Measurements from ENCODE around the gene DNAI2.

Gene DNAI2

GRCh38 chr17:74233937-74234336 lies 40.1 kb upstream of the DNAI2 start:
- ChIA-PET CTCF (interaction anchor here (1.0 kb wide), 1 partner anchor 34 kb away, joined by 3 read pairs; no protein-coding TSS in a partner anchor), POLR2A (no interaction called here)
- Histone ChIP-seq H3K4me1 (ENCODE audit: control insufficient read depth, insufficient read depth, low read length) (no peaks in the 10 kb centered on the region), H3K27ac (ENCODE audit: extremely low read depth, low read depth, low read length) (no peak overlapping the region), H3K9me3 (ENCODE audit: control insufficient read depth, insufficient read depth, low read depth, low read length) (no peaks in the 10 kb centered on the region), H3K4me3 (ENCODE audit: low read depth, low read length) (no peak overlapping the region), H3K36me3 (ENCODE audit: control insufficient read depth in 2 of 2, insufficient read depth in 1 of 2, low read length in 2 of 2) (peaks cover 0 to 12% of the 10 kb centered on the region in 2 experiments; a peak in 1 of 3 replicates)
- TF ChIP-seq ZSCAN30 (tag by site-specific recombination; IDR thresholded peaks at IDR 0.05) (no peak), ZNF157 (tag by site-specific recombination; IDR thresholded peaks at IDR 0.05) (no peak), ZBTB20 (tag by site-specific recombination; IDR thresholded peaks at IDR 0.05) (peak; percentile 70), ZNF473 (tag by site-specific recombination; IDR thresholded peaks at IDR 0.05) (no peak), ZNF350 (tag by site-specific recombination; IDR thresholded peaks at IDR 0.05) (no peak), SCRT2 (tag by site-specific recombination; IDR thresholded peaks at IDR 0.05) (peak; percentile 64), ZBTB10 (tag by site-specific recombination; IDR thresholded peaks at IDR 0.05) (no peak), ZBTB11 (tag by site-specific recombination; conservative IDR thresholded peaks at IDR 0.05; ENCODE audit: low read depth) (no peak), CTCF (tag by site-specific recombination; IDR thresholded peaks at IDR 0.05) (no peak), ZNF692 (tag by site-specific recombination; IDR thresholded peaks at IDR 0.05) (no peak), ZBTB26 (tag by site-specific recombination; optimal IDR thresholded peaks at IDR 0.05) (no peak), ZNF140 (tag by site-specific recombination; IDR thresholded peaks at IDR 0.05) (no peak)

- Histone ChIP-seq H3K9me3 (ENCODE audit: control insufficient read depth, insufficient read depth, low read depth, low read length) (no peaks in the 10 kb centered on the region), H3K36me3 (ENCODE audit: control insufficient read depth in 2 of 2, insufficient read depth in 1 of 2, low read length in 2 of 2) (peaks cover 0 to 12% of the 10 kb centered on the region in 2 experiments; a peak in 1 of 3 replicates), H3K27ac (ENCODE audit: extremely low read depth, low read depth, low read length) (no peak overlapping the region), H3K4me3 (ENCODE audit: low read depth, low read length) (no peak overlapping the region), H3K4me1 (ENCODE audit: control insufficient read depth, insufficient read depth, low read length) (no peaks in the 10 kb centered on the region)
- ChIA-PET CTCF (interaction anchor here (1.0 kb wide), 1 partner anchor 35 kb away, joined by 3 read pairs; no protein-coding TSS in a partner anchor), POLR2A (no interaction called here)
- TF ChIP-seq ZNF660 (tag by site-specific recombination; IDR thresholded peaks at IDR 0.05) (no peak), ZNF623 (tag by site-specific recombination; IDR thresholded peaks at IDR 0.05) (no peak), HIC1 (tag by site-specific recombination; IDR thresholded peaks at IDR 0.05) (no peak), ZNF830 (tag by site-specific recombination; IDR thresholded peaks at IDR 0.05; ENCODE audit: low read depth) (no peak), ZXDB (tag by site-specific recombination; IDR thresholded peaks at IDR 0.05) (no peak), WT1 (tag by site-specific recombination; IDR thresholded peaks at IDR 0.05) (no peak), SCRT1 (tag by site-specific recombination; IDR thresholded peaks at IDR 0.05; ENCODE audit: borderline replicate concordance) (no peak), ZNF585B (tag by site-specific recombination; IDR thresholded peaks at IDR 0.05) (no peak), ZNF513 (tag by site-specific recombination; IDR thresholded peaks at IDR 0.05) (no peak)
Observed at GRCh38 chr17:74234486-74234885, 39.5 kb upstream of the DNAI2 start.
